Ovary (tissue), 9 donors: ENCODE results near the gene SRP68. TPM values are rescaled to one million over a fixed set of nuclear protein-coding genes. Genes with fewer than 3 reads are reported as not detected.

Experiments
- DNase-seq, 5 donors: peaks; one replicate each; pipeline ENCODE4 v3.0.0-alpha.2; 2019 to 2020
- H3K27ac ChIP-seq, 2 donors: fragments of 200-600 bp; one replicate each; pipeline versions ENCODE4 v1.5.1 to v1.8.0; 2019 to 2022
- H3K27me3 ChIP-seq: fragments of 200-600 bp; one replicate; pipeline ENCODE4 v1.8.0; 2022
- H3K36me3 ChIP-seq: fragments of 200-600 bp; sonication (generic); one replicate; pipeline ENCODE4 v1.5.1; 2019
- H3K4me1 ChIP-seq: one replicate; pipeline ENCODE4 v1.8.1; 2013; ENCODE audit warnings: mild to moderate bottlenecking, moderate library complexity; ENCODE audit not compliant: insufficient read depth
- H3K4me3 ChIP-seq: fragments of 200-600 bp; sonication (generic); one replicate; pipeline ENCODE4 v1.5.1; 2017
- H3K9me3 ChIP-seq, 2 donors: fragments of 200-600 bp in 1 of 2; sonication (generic) in 1 of 2; one replicate each; pipeline versions ENCODE4 v1.5.1 to v1.8.1; 2013 to 2019; ENCODE audit warnings: mild to moderate bottlenecking in 1 of 2, moderate library complexity in 1 of 2
- CTCF ChIP-seq, 3 donors: fragments of 450-650 bp in 2 of 3; fragments of 200-600 bp in 1 of 3; IDR thresholded peaks; one replicate each; pipeline versions ENCODE4 v1.5.1 to v1.8.0; 2016 to 2022; ENCODE audit warnings: antibody characterized with exemption in 3 of 3, mild to moderate bottlenecking in 1 of 3
- EP300 ChIP-seq: sonication (generic); formaldehyde crosslinking; IDR thresholded peaks from one replicate; pipeline ENCODE4 v1.6.1; 2017; ENCODE audit warnings: antibody characterized with exemption
- POLR2A ChIP-seq: fragments of 450-650 bp; IDR thresholded peaks from one replicate; pipeline ENCODE4 v1.6.1; 2017; ENCODE audit warnings: antibody characterized with exemption, mild to moderate bottlenecking, moderate library complexity
- WGBS, 3 donors: extraction: QIAGEN DNeasy Blood & Tissue Kit in 1 of 3; methylation state at CpG; one replicate each; pipeline versions ENCODE4 v1.1.5 to v1.1.7; 2013 to 2017; 5-methylcytosine and 5-hydroxymethylcytosine counted together
- intact Hi-C, 4 donors: fragments of 100-400 bp; cut with DNase I; formaldehyde crosslinking; loops; one replicate each; pipeline versions ENCODE4 v1.11.0 to v1.15.1; 2022 to 2023
- microRNA-seq, 3 donors: library from miRNA; unstranded; fragments of <30 nt; microRNA quantifications; one replicate each; pipeline versions ENCODE4 to v1.2.0, GENCODE V29; 2019 to 2020
- polyA plus RNA-seq, 2 donors: library from polyadenylated mRNA; stranded (reverse); fragments of 200-250 nt in 1 of 2; fragments of 350-450 nt in 1 of 2; fragmentation: Illumina TruSeq in 1 of 2; extraction: RNeasy Lipid Tissue Mini Kit (QIAGEN cat#74804) in 1 of 2; gene quantifications; one replicate each; pipeline ENCODE4 v1.2.3, GENCODE V29; 2013 to 2014
- small RNA-seq: library from RNA; depleted of rRNA; stranded (forward); fragments of <200 nt; gene quantifications from one replicate; pipeline ENCODE3, GENCODE V24; 2016
- total RNA-seq, 7 donors: library from RNA; depleted of rRNA in 2 of 7; stranded (reverse); fragments of >200 nt in 2 of 7; fragmentation: NEBNext Ultra II Directional in 3 of 7; extraction: Animal tissue kit (Norgen Biotek cat#: 25700) in 3 of 7; gene quantifications; one replicate each; pipeline versions ENCODE4 v1.1.0 to v1.2.4, GENCODE V29; 2016 to 2023
- donor health status: DM: no; HTN: no; CAD: no; lungs with moderate emphysema.
- donor health status: DM: no; HTN: no; CAD: no.
- donor health status: Bipolar disorder and iron deficiency.
- donor health status: DM: yes; HTN: yes; CAD: no.
- donor health status: DM: no; HTN: no; CAD: no.
- donor health status: DM: yes; HTN: yes; CAD: no.

The SRP68 gene
- total and polyA plus RNA-seq, 9 donors: 33.0 to 101 (median 70.9) TPM

DNA sequence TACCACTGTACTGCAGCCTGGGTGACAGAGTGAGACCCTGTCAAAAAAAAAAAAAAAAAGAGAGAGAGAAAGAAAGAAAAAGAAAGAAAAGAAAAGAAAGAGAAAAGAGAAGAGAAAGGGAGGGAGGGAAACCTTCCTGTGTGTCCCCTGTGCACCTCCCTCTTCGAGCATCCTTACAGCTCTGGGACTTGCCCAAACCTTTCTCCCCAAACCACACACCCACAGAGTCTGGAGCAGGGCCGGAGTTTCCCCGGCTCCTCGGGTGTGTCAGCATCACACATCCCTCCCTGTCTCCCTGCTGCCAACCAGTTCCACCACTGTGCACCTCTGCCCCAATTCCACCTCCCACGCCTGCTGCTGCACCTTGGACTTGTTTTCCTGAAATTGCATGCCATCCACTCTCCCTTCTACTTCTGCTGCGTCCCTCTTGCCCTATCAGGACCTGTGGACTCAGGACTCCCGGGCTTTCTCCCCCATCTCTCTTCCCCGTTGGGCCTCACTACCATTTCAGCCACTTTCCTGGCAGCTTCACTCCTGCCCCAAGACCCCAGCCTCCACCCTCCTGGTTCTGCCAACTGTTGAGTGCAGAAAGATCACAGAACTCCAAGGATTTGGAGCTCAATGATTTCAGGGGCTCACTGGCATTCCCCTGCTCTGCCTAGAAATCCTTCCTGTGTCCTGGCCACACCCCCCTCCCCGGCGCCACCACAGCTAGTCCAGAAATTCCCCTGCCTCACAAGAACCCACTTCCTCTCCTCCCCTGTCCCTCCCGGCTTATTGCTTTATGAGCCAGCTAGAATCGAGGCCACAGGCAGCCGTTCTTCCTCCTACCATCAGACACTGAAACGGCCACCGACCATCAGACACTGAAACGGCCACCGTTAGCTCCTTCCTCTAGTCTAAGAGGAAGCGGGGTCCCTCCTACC is 75.4 kb downstream of the SRP68 start:
- no peaks in the 10 kb centered on the region for H3K36me3 ChIP-seq
- intact Hi-C loops: no loop called here
- no peaks in the 10 kb centered on the region for H3K9me3 ChIP-seq
- DNase-seq: peak in 1 of 5 donors; percentile 11
- no peaks in the 10 kb centered on the region for H3K27me3 ChIP-seq
- H3K4me1 ChIP-seq: no peaks in the 10 kb centered on the region
- H3K27ac ChIP-seq: no peak overlapping the region
- no peak overlapping the region for H3K4me3 ChIP-seq
- 30 to 35% (median 34%) methylated on average over 18 of the region's 18 CpGs for WGBS, 3 donors
- no peak for TF ChIP-seq POLR2A
- TF ChIP-seq EP300: no peak
- no peak for TF ChIP-seq CTCF (IDR thresholded peaks at IDR 0.05)

DNA sequence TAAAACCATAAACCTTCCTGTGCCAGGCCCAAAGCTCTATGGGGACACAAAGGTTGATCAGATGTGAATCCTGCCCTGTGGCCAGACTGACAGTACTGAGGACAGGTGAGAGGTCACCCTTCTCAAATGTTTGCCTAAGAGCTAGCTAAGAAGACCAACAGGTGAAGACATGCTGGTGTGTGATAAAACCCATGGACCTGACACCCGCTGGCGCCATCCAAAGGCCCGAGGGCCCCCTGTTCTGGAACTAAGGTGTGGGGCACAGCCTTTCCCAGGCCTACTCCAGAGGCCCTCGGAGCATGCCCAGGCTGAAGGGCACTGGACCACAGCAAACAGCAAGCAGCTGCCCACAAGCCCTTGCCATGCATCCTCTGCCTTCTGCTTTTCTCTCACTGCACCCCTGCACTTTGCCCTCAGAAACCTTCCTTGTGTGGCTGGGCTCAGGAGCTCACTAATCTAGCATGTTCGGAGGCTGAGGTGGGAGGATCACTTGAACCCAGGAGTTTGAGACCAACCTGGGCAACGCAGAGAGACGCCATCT is 76.9 kb downstream of the SRP68 start:
- Histone ChIP-seq H3K9me3 (no peaks in the 10 kb centered on the region), H3K4me3 (no peak overlapping the region), H3K4me1 (no peaks in the 10 kb centered on the region), H3K27ac (no peak overlapping the region), H3K27me3 (no peaks in the 10 kb centered on the region), H3K36me3 (no peaks in the 10 kb centered on the region)
- intact Hi-C loops: no loop called here
- TF ChIP-seq EP300: no peak
- no peak for TF ChIP-seq CTCF (IDR thresholded peaks at IDR 0.05)
- TF ChIP-seq POLR2A: no peak
- DNase-seq: peak in 2 of 5 donors; percentile 3 to 13
- 89 to 96% (median 94%) methylated on average over 7 of the region's 7 CpGs for WGBS, 3 donors

- Histone ChIP-seq H3K9me3 (no peaks in the 10 kb centered on the region), H3K27me3 (no peaks in the 10 kb centered on the region), H3K27ac (no peak overlapping the region), H3K4me1 (no peaks in the 10 kb centered on the region), H3K4me3 (no peak overlapping the region), H3K36me3 (no peaks in the 10 kb centered on the region)
- TF ChIP-seq EP300: no peak
- no peak for TF ChIP-seq POLR2A
- no peak for TF ChIP-seq CTCF (IDR thresholded peaks at IDR 0.05)
- 87 to 91% (median 88%) methylated on average over 5 of the region's 5 CpGs for WGBS, 3 donors
- peak in 1 of 5 donors; percentile 0 for DNase-seq
- intact Hi-C loops: no loop called here
Measured at GRCh38 chr17:75994802-75995370, 77.4 kb downstream of the SRP68 start.

- 96 to 98% (median 96%) methylated on average over 8 to 9 of the region's 9 CpGs for WGBS, 3 donors
- Histone ChIP-seq H3K4me1 (no peaks in the 10 kb centered on the region), H3K4me3 (no peak overlapping the region), H3K36me3 (no peaks in the 10 kb centered on the region), H3K9me3 (no peaks in the 10 kb centered on the region), H3K27me3 (no peaks in the 10 kb centered on the region), H3K27ac (no peak overlapping the region)
- intact Hi-C loops: no loop called here
- no peak for TF ChIP-seq CTCF (IDR thresholded peaks at IDR 0.05)
- TF ChIP-seq POLR2A: no peak
- no peak for TF ChIP-seq EP300
- DNase-seq: no peak
Measured at GRCh38 chr17:75991396-75991795, 80.9 kb downstream of the SRP68 start.

Small RNA genes within 50 kb of the gene (microRNA-seq; reads per million reads assigned to microRNA genes)
- gene MIR6868: 1.9 to 2.9 (median 2.8) reads per million in 3 donors

Small RNA genes within 50 kb of the gene (small RNA-seq; reads per million reads assigned to genes)
- not detected for gene MIR6868

Other genes starting within 250 kb of the SRP68 start
- 10 to 100 TPM; 10.7 to 24.9 (median 14.1) TPM for gene UNC13D, start 228.1 kb downstream of the SRP68 start, total RNA-seq
- 10 to 100 TPM in 1 of 2 donors, 1 to 10 TPM in 1; 8.9 to 17.1 TPM for gene UNC13D, start 228.1 kb downstream of the SRP68 start, polyA plus RNA-seq
- 100 to 1,000 TPM in 3 of 7 donors, 10 to 100 TPM in 4; 48.5 to 131 (median 92.7) TPM for gene WBP2, start 217.2 kb downstream of the SRP68 start, total RNA-seq
- 100 to 1,000 TPM; 118 to 184 TPM for gene WBP2, start 217.2 kb downstream of the SRP68 start, polyA plus RNA-seq
- 10 to 100 TPM in 6 of 7 donors, 1 to 10 TPM in 1; 7.2 to 38.3 (median 18.6) TPM for gene TRIM47, start 193.9 kb downstream of the SRP68 start, total RNA-seq
- gene TRIM47, start 193.9 kb downstream of the SRP68 start, polyA plus RNA-seq: 10 to 100 TPM; 10.1 to 11.5 TPM
- 10 to 100 TPM; 17.3 to 28.0 (median 24.3) TPM for gene TRIM65, start 175.6 kb downstream of the SRP68 start, total RNA-seq
- gene TRIM65, start 175.6 kb downstream of the SRP68 start, polyA plus RNA-seq: 10 to 100 TPM; 10.4 to 18.5 TPM
- 10 to 100 TPM; 30.4 to 93.0 (median 83.4) TPM for gene MRPL38, start 167.6 kb downstream of the SRP68 start, total RNA-seq
- gene MRPL38, start 167.6 kb downstream of the SRP68 start, polyA plus RNA-seq: 10 to 100 TPM; 14.5 to 51.4 TPM
- gene FBF1, start 131.5 kb downstream of the SRP68 start, total RNA-seq: 10 to 100 TPM in 4 of 7 donors, 1 to 10 TPM in 3; 5.0 to 14.9 (median 11.2) TPM
- gene FBF1, start 131.5 kb downstream of the SRP68 start, polyA plus RNA-seq: 1 to 10 TPM; 3.0 to 7.8 TPM
- 10 to 100 TPM; 20.1 to 53.0 (median 41.1) TPM for gene ACOX1, start 93.4 kb downstream of the SRP68 start, total RNA-seq
- gene ACOX1, start 93.4 kb downstream of the SRP68 start, polyA plus RNA-seq: 10 to 100 TPM; 10.6 to 24.6 TPM
- 10 to 100 TPM in 5 of 7 donors, 1 to 10 TPM in 2; 7.4 to 16.3 (median 10.5) TPM for gene TEN1, start 93.3 kb downstream of the SRP68 start, total RNA-seq
- 10 to 100 TPM in 1 of 2 donors, 1 to 10 TPM in 1; 6.1 to 18.1 TPM for gene TEN1, start 93.3 kb downstream of the SRP68 start, polyA plus RNA-seq
- gene CDK3, start 71.7 kb downstream of the SRP68 start, total RNA-seq: 1 to 10 TPM; 1.3 to 8.5 (median 5.5) TPM
- gene CDK3, start 71.7 kb downstream of the SRP68 start, polyA plus RNA-seq: 10 to 100 TPM in 1 of 2 donors, 1 to 10 TPM in 1; 3.6 to 10.8 TPM
- gene EVPL, start 45.2 kb downstream of the SRP68 start, total RNA-seq: 1 to 10 TPM in 5 of 7 donors, under 1 TPM in 2; 0.33 to 7.2 (median 1.0) TPM
- under 1 TPM; 0.15 TPM for gene EVPL, start 45.2 kb downstream of the SRP68 start, polyA plus RNA-seq
- gene GALR2, start 2.3 kb upstream of the SRP68 start, total RNA-seq: under 1 TPM in 1 of 7 donors, not detected in 6; 0.34 TPM
- not detected for gene GALR2, start 2.3 kb upstream of the SRP68 start, polyA plus RNA-seq
- under 1 TPM in 3 of 7 donors, not detected in 4; 0.10 to 0.52 (median 0.34) TPM for gene ZACN, start 6.7 kb upstream of the SRP68 start, total RNA-seq
- gene ZACN, start 6.7 kb upstream of the SRP68 start, polyA plus RNA-seq: 1 to 10 TPM in 1 of 2 donors, not detected in 1; 1.1 TPM
- 100 to 1,000 TPM in 5 of 7 donors, 10 to 100 TPM in 2; 46.9 to 121 (median 115) TPM for gene EXOC7, start 31.3 kb upstream of the SRP68 start, total RNA-seq
- gene EXOC7, start 31.3 kb upstream of the SRP68 start, polyA plus RNA-seq: 10 to 100 TPM; 54.0 to 94.8 TPM
- 100 to 1,000 TPM in 1 of 7 donors, 1 to 10 TPM in 4, under 1 TPM in 1, not detected in 1; 0.28 to 168 (median 6.9) TPM for gene FOXJ1, start 68.7 kb upstream of the SRP68 start, total RNA-seq
- gene FOXJ1, start 68.7 kb upstream of the SRP68 start, polyA plus RNA-seq: under 1 TPM in 1 of 2 donors, not detected in 1; 0.23 TPM
- gene RNF157, start 168.0 kb upstream of the SRP68 start, total RNA-seq: 1 to 10 TPM; 1.3 to 4.3 (median 2.6) TPM
- 1 to 10 TPM; 1.4 to 1.9 TPM for gene RNF157, start 168.0 kb upstream of the SRP68 start, polyA plus RNA-seq
- 10 to 100 TPM in 6 of 7 donors, 1 to 10 TPM in 1; 6.8 to 21.9 (median 14.4) TPM for gene UBALD2, start 192.8 kb upstream of the SRP68 start, total RNA-seq
- gene UBALD2, start 192.8 kb upstream of the SRP68 start, polyA plus RNA-seq: 10 to 100 TPM in 1 of 2 donors, 1 to 10 TPM in 1; 3.6 to 13.9 TPM
- 1 to 10 TPM; 1.1 to 3.8 (median 1.5) TPM for gene QRICH2, start 235.8 kb upstream of the SRP68 start, total RNA-seq
- 1 to 10 TPM in 1 of 2 donors, under 1 TPM in 1; 0.42 to 1.9 TPM for gene QRICH2, start 235.8 kb upstream of the SRP68 start, polyA plus RNA-seq